ENCODE data around the gene CFAP57.
"Not testable (repeated sequence)": the region's sequence is repeated elsewhere in the genome, so short reads cannot be mapped to it uniquely, and the experiment has no call there.

The CFAP57 gene

DNA sequence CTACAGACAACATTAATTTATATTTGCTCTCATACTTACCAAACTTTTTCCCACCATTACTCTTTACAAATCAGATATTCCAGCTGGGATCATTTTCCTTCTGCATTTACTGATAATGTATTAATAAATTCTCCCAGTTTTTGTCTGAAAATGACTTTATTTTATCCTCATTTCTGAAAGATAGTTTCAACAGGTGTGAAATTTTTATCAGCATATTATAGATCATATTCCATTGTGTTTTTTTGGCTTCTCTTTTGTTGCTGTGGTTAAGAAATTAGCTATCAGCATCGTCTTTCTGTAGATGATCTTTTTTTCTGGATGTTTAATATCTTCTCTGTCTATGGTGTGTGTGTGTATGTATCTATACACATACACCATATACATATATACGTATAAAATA, 2.7 kb downstream of the CFAP57 start:
- DNase-seq (ENCODE audit: low read depth), result no peak

- DNase-seq (ENCODE audit: low read depth), result no peak
Observed at GRCh38 chr1:43177691-43178090, 5.6 kb downstream of the CFAP57 start.

GRCh38 chr1:43184388-43184787, 12.3 kb downstream of the CFAP57 start:
- no peak for DNase-seq (ENCODE audit: low read depth)

DNA sequence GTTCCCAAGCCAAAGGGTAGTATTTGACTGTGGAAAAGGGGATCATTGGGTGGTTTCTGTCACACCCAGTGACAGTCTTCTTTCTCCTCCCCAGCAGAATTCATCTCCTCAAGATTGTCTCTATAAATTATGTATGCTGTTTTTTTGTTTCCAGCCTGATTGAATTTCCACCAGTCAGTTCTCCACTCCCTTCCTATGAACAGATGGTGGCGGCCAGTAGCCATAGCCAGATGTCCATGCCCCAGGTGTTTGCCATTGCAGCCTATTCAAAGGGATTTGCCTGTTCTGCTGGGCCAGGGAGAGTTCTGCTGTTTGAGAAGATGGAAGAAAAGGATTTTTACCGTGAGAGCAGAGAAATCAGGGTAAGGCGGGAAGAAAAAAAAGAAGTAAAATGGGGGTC, 12.9 kb downstream of the CFAP57 start:
- no peak for DNase-seq (ENCODE audit: low read depth)

DNA sequence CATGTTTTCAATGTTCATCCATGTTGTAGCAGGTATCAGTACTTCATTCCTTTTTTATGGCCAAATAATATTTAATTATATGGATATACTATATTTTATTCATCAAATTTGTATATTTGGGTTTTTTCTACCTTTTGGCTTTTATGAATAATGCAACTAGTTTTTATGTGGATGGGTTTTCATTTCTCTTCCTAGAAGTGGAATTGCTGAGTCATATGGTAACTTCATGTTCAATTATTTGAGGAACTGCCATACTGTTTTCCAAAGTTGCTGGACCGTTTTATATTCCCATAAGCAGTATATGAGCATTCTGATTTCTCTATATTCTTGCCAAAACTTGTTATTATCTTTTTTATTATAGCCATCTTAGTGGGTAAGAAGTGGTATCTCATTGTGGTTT, 16.0 kb downstream of the CFAP57 start:
- DNase-seq (ENCODE audit: low read depth), result no peak

DNA sequence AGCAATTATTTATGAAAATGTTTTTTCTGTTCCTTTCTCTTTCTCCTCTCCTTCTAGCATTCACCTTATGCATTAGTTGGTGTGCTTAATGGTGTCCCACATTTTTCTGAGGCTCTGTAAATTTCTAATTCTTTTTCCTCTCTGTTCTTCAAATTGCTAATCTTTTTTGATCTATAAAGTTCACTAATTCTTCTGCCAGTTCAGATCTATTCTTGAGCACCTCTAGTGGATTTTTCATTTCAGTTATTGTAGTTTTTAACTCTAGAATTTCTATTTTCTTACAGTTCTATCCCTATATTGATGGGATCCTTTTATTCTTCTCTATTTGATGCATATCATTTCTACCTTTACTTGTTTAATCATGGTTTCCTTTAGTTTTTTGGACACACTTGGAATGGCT, 22.4 kb downstream of the CFAP57 start:
- DNase-seq (ENCODE audit: low read depth), result no peak

- no peak for DNase-seq (ENCODE audit: low read depth)
Observed at GRCh38 chr1:43197343-43198127, 25.4 kb downstream of the CFAP57 start.

GRCh38 chr1:43199093-43199726, 27.1 kb downstream of the CFAP57 start:
- DNase-seq (ENCODE audit: low read depth), result no peak

DNA sequence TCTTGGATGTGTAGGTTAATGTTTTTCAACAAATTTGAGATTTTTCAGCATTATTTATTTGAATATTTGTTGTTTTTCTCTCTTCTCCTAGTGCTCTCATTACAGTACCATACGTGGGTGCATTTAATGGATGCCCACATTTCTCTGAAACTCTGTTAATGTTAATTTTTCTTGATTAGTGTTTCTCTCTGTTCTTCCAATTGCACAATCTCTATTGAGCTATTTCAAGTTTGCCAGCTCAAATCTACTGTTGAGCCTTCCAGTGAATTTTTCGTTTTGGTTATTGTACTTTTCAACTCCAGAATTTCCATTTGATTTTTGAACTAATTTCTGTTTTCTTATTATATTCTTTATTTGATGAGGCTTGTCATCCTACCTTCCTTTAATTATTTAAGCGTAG, 31.7 kb downstream of the CFAP57 start:
- DNase-seq (ENCODE audit: low read depth), result no peak

- no peak for DNase-seq (ENCODE audit: low read depth)
Observed at GRCh38 chr1:43204394-43204793, 32.3 kb downstream of the CFAP57 start.

GRCh38 chr1:43205671-43206070, 33.5 kb downstream of the CFAP57 start:
- DNase-seq (ENCODE audit: low read depth), result no peak

- DNase-seq (ENCODE audit: low read depth), result peak; percentile 92
Observed at GRCh38 chr1:43206600-43207228, 34.6 kb downstream of the CFAP57 start.

GRCh38 chr1:43207229-43207853, 35.2 kb downstream of the CFAP57 start:
- peak; percentile 65 for DNase-seq (ENCODE audit: low read depth)

DNA sequence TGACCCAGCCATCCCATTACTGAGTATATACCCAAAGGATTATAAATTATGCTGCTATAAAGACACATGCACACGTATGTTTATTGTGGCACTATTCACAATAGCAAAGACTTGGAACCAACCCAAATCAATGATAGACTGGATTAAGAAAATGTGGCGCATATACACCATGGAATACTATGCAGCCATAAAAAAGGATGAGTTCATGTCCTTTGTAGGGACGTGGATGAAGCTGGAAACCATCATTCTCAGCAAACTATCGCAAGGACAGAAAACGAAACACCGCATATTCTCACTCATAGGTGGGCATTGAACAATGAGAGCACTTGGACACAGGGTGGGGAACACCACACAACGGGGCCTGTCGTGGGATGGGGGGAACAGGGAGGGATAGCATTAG, 36.1 kb downstream of the CFAP57 start:
- not testable (repeated sequence) for DNase-seq (ENCODE audit: low read depth)

DNA sequence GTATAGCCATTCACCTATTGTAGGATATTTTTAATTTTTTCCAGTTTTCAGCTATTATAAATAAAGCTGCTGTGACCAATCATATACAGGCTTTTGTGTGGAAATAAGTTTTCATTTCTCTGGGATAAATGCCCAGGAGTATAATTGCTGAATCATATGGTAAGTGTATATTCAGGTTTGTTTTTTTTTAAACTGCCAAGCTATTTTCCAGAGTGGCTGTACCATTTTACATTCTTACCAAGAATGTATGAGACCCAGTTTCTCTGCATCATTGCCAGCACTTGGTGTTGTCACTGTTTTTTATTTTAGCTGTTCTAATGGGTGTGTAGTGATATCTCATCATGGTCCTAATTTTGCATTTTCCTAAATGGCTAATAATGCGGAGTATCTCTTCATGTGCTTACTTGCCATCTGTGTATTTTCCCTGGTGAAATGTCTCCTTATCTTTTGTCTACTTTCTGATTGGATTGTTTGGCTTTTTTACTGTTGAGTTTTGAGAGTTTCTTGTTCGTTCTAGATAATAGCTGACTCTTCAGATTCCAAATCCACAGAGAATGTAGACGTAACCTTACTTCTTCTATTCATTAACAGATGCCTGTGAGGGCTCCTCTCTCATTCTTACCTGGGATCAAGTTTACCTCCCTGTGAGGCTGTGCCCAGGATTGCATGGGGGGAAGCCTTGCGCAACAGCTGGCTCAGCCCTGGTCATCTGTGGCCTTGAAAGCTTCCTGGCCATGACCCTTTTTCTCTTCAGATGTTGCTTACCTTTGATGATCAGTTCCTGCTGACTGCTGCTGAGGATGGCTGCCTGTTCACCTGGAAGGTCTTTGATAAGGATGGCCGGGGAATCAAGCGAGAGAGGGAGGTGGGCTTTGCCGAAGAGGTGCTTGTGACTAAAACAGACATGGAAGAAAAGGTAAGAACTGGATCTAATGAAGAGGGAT, 42.6 kb downstream of the CFAP57 start:
- DNase-seq (ENCODE audit: low read depth), result no peak

DNA sequence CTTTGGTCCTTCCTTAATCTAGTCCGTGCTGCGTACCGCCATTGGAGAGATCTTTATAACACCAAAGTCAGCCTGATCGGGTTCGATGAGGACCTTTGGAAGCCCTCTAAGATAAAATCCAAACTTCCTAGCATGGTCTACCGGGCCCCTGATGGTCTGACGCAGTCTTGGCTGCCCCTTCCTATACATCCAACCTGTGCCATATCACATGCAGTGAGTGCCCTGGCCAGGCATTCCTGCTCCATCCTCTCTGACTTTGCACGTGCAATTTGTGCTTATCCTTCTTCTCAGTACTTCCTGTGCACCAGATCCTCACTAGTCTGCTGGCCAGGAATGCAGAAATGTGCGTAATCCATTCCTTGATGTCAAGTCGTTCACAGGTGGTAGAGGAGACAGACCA, 45.6 kb downstream of the CFAP57 start:
- DNase-seq (ENCODE audit: low read depth), result no peak

GRCh38 chr1:43220905-43221778, 49.0 kb downstream of the CFAP57 start:
- no peak for DNase-seq (ENCODE audit: low read depth)

DNA sequence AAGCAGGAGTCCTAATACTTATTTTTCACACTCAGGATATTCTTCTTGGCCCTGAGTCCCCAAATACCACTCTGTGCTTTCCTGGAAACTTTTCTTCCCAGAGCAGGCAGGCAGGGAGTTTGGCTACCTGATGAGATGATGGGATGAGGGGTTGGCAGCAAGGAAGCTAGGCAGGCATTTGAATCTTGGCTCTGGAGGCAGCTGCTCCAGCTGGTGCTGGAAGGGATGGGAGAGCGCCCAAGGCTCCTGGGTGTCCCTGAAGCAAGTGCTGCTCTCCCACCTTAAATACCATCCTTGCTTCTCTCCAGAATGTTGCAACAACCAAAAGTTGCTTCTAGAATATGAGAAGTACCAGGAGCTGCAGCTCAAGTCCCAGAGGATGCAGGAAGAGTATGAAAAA, 49.7 kb downstream of the CFAP57 start:
- DNase-seq (ENCODE audit: low read depth), result no peak

- DNase-seq (ENCODE audit: low read depth), result no peak
Observed at GRCh38 chr1:43222879-43223278, 50.7 kb downstream of the CFAP57 start.

DNA sequence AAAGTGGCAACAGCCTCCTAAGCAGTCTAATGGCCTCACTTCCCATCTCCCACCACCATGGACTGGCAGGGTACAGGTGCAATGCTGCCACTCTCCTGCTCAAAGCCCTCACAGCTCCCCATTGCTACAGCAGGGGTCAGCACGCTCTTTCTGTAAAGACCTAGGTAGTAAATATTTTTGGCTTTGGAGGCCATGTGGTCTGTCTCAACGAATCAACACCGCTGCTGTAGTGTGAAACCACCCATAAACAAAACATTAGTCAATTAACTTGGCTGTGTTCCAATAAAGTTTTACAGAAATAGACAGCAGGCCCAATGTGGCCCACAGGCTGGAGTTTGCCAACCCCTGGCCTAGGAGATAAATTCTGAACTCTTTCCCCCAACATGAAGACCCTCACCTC, 53.0 kb downstream of the CFAP57 start:
- no peak for DNase-seq (ENCODE audit: low read depth)
